Esophagus (tissue), 2 donors: ENCODE data around the gene NLRP5. TPM values are rescaled to one million over a fixed set of nuclear protein-coding genes. Genes with fewer than 3 reads are reported as not detected.
"Not testable (repeated sequence)": the region's sequence is repeated elsewhere in the genome, so short reads cannot be mapped to it uniquely, and the experiment has no call there.

ENCODE experiments used
- H3K27ac ChIP-seq, 2 donors: one replicate each; pipeline ENCODE4 v1.5.1; 2013; ENCODE audit warnings: low read depth in 2 of 2, mild to moderate bottlenecking in 2 of 2, inconsistent platforms in 1 of 2, low read length in 1 of 2, moderate library complexity in 1 of 2
- H3K27me3 ChIP-seq, 2 donors: one replicate each; pipeline ENCODE4 v1.6.1; 2013; ENCODE audit warnings: low read length in 2 of 2, control low read depth in 1 of 2, mild to moderate bottlenecking in 1 of 2; ENCODE audit not compliant: insufficient read depth in 2 of 2, control insufficient read depth in 1 of 2
- H3K36me3 ChIP-seq, 2 donors: one replicate each; pipeline ENCODE4 v1.6.1; 2013; ENCODE audit warnings: low read length in 1 of 2; ENCODE audit not compliant: control insufficient read depth in 2 of 2, insufficient read depth in 2 of 2
- H3K4me1 ChIP-seq, 2 donors: one replicate each; pipeline ENCODE4 v1.6.1; 2013; ENCODE audit warnings: low read length in 1 of 2; ENCODE audit not compliant: control insufficient read depth in 2 of 2, insufficient read depth in 2 of 2
- H3K4me3 ChIP-seq, 2 donors: one replicate each; pipeline ENCODE4 v1.5.1; 2013; ENCODE audit warnings: low read length in 2 of 2, mild to moderate bottlenecking in 2 of 2, low read depth in 1 of 2, moderate library complexity in 1 of 2
- H3K9me3 ChIP-seq, 2 donors: one replicate each; pipeline ENCODE4 v1.6.1; 2013; ENCODE audit warnings: mild to moderate bottlenecking in 2 of 2, low read depth in 1 of 2, low read length in 1 of 2, moderate library complexity in 1 of 2; ENCODE audit not compliant: control insufficient read depth in 2 of 2, insufficient read depth in 1 of 2
- WGBS, 2 donors: extraction: QIAGEN DNeasy Blood & Tissue Kit; methylation state at CpG; one replicate each; pipeline ENCODE4 v1.1.7; 2013; 5-methylcytosine and 5-hydroxymethylcytosine counted together
- polyA plus RNA-seq, 2 donors: library from polyadenylated mRNA; stranded (reverse); fragments of 200-250 nt; gene quantifications; one replicate each; pipeline ENCODE4 v1.2.3, GENCODE V29; 2013
- donor health status: healthy with polysubstance abuse.
- donor health status: Bipolar disorder and iron deficiency.

Gene NLRP5
- polyA plus RNA-seq: not detected

DNA sequence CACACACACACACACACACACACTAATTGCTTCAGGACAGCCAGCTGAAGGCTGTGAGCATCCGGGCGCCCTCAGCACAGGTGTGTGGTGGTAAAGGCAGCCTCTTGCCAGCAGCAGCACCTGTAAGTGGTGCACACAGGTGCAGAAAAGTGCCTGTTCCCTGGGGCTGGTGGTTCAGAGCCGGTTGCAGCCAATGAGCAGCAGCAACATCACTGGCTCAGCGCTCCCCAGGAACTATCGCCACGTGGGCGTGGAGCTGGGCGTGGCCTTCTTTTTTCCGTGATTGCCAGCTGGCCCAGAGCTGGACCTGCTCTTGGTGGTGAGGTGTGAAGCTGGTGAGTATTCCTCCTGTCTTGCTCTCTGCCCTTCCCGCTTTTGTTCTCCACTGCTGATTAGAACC, at the start of gene NLRP5:
Gene NLRP5 (plus strand): TSS at position 289 of the 400 bp plus-strand sequence.
- 38% methylated on average over 10 of the region's 10 CpGs for WGBS, 2 donors

DNA sequence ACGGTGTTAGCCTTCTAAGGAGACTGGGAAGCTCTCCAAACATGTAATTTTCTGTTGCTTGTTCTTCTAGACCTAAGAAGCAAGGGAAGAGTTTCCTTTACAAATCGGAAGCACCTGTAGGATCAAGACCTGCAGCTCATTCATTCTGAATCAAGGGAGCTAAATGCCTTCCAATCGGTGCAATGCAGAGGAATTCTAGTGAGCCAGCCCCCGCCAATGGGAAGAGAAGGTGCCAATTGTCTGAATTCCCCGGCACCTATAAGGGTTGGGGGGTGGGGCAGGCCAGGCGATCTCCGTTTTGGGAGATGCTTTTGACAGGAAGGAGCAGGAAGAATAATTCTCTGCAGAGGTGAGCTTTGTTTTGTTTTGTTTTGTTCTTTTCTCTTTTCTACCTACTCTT, 47.4 kb upstream of the NLRP5 start:
- no peak overlapping the region for H3K27ac ChIP-seq
- no peaks in the 10 kb centered on the region for H3K4me1 ChIP-seq
- H3K27me3 ChIP-seq: no peaks in the 10 kb centered on the region
- no peak overlapping the region for H3K4me3 ChIP-seq
- no peaks in the 10 kb centered on the region for H3K9me3 ChIP-seq
- WGBS, 2 donors: 65 to 67% methylated on average over 7 of the region's 7 CpGs
- no peaks in the 10 kb centered on the region for H3K36me3 ChIP-seq

More for the DNA sequence above, at the start of gene NLRP5:
- Histone ChIP-seq H3K9me3 (peaks cover 0 to 7% of the 10 kb centered on the region in 2 donors), H3K27me3 (no peaks in the 10 kb centered on the region), H3K36me3 (no peaks in the 10 kb centered on the region), H3K27ac (no peak within 1 kb of the TSS), H3K4me1 (no peaks in the 10 kb centered on the region), H3K4me3 (no peak within 1 kb of the TSS)

DNA sequence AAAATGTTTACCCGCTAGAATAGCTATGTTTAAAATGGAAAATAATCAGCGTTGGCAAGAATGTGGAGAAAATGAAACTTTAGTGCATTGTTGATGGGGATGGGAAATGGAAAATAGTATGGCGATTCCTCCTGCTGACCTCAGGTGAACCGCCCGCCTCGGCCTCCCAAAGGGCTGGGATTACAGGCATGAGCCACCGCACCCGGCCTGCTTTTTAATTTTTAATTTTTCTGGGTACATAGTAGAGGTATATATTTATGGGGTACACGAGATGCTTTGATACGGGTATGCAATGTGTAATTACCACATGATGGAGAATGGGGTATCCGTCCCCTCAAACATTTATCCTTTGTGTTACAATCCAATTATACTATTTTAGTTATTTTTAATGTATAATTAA, 46.3 kb upstream of the NLRP5 start:
- H3K4me1 ChIP-seq: no peaks in the 10 kb centered on the region
- H3K4me3 ChIP-seq: no peak overlapping the region
- H3K27me3 ChIP-seq: no peaks in the 10 kb centered on the region
- H3K27ac ChIP-seq: no peak overlapping the region
- H3K9me3 ChIP-seq: no peaks in the 10 kb centered on the region
- WGBS, 2 donors: 91 to 93% methylated on average over 11 of the region's 11 CpGs
- no peaks in the 10 kb centered on the region for H3K36me3 ChIP-seq

DNA sequence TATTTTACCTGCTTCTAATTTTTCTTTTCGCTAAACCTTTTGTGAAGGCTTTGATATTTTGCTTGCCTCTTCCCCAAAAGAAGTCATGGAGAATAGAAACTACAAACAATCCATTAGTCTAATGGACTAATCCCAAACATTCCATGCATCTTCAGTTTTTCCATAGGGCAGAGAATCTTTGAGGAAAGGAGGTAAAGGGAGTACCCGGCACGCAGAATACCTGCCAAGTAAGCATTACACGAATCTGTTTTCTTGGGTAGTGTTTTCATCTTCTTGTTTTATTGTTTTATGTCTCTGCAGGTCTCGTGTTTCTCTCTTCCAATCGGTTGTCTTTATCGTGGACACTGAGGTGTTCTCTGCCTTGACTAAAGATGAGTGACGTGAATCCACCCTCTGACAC, 39.0 kb upstream of the NLRP5 start, which contains the start of gene NLRP8:
Gene NLRP8 (plus strand): TSS at position 301 of the 400 bp plus-strand sequence.
- 79% methylated on average over 8 of the region's 8 CpGs for WGBS, 2 donors
- Histone ChIP-seq H3K4me1 (no peaks in the 10 kb centered on the region), H3K36me3 (no peaks in the 10 kb centered on the region), H3K27ac (no peak within 1 kb of the TSS), H3K4me3 (no peak within 1 kb of the TSS), H3K9me3 (peaks cover 0 to 6% of the 10 kb centered on the region in 2 donors), H3K27me3 (no peaks in the 10 kb centered on the region)

GRCh38 chr19:55950566-55950965, 36.0 kb upstream of the NLRP5 start:
- WGBS, 2 donors: 91% methylated on average over 19 of the region's 19 CpGs
- H3K36me3 ChIP-seq, H3K27ac ChIP-seq, H3K9me3 ChIP-seq, H3K27me3 ChIP-seq, H3K4me3 ChIP-seq, H3K4me1 ChIP-seq: not testable (repeated sequence)

GRCh38 chr19:55956431-55956830, 30.1 kb upstream of the NLRP5 start:
- Histone ChIP-seq H3K4me1 (no peaks in the 10 kb centered on the region), H3K9me3 (peaks cover 0 to 2% of the 10 kb centered on the region in 2 donors), H3K27ac (no peak overlapping the region), H3K4me3 (no peak overlapping the region), H3K36me3 (no peaks in the 10 kb centered on the region), H3K27me3 (no peaks in the 10 kb centered on the region)
- 86 to 87% methylated on average over 7 of the region's 7 CpGs for WGBS, 2 donors

GRCh38 chr19:55958356-55958755, 28.2 kb upstream of the NLRP5 start:
- no peaks in the 10 kb centered on the region for H3K4me1 ChIP-seq
- no peak overlapping the region for H3K4me3 ChIP-seq
- peaks cover 0 to 2% of the 10 kb centered on the region in 2 donors for H3K9me3 ChIP-seq
- 75 to 77% methylated on average over 4 of the region's 4 CpGs for WGBS, 2 donors
- H3K27ac ChIP-seq: no peak overlapping the region
- H3K36me3 ChIP-seq: no peaks in the 10 kb centered on the region
- H3K27me3 ChIP-seq: no peaks in the 10 kb centered on the region

- Histone ChIP-seq H3K4me1 (no peaks in the 10 kb centered on the region), H3K27me3 (no peaks in the 10 kb centered on the region), H3K36me3 (no peaks in the 10 kb centered on the region), H3K27ac (no peak overlapping the region), H3K9me3 (peaks cover 0 to 2% of the 10 kb centered on the region in 2 donors), H3K4me3 (no peak overlapping the region)
- WGBS, 2 donors: 85 to 87% methylated on average over 6 of the region's 6 CpGs
Observed at GRCh38 chr19:55959996-55960675, 26.4 kb upstream of the NLRP5 start.

DNA sequence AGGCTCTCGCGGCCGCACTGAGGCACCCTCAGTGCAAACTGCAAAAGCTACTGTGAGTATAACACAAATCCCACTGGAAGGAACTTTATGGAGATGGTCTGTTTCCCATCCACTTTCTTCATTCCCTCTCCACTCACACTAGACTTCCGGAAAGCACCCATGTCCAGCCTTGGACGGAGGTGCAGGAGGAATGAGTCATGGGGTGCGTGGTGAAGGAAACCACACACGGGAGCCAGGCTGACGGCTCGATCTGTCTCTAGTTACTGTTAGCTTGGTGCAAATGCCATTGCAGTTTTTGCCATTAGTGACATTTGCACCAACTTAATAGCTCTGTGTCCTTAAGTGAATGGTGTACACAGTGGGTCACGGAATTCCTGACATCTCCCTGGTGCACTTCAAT, 24.4 kb upstream of the NLRP5 start:
- Histone ChIP-seq H3K27ac (no peak overlapping the region), H3K9me3 (no peaks in the 10 kb centered on the region), H3K4me1 (no peaks in the 10 kb centered on the region), H3K4me3 (no peak overlapping the region), H3K36me3 (no peaks in the 10 kb centered on the region), H3K27me3 (no peaks in the 10 kb centered on the region)
- WGBS, 2 donors: 92% methylated on average over 10 of the region's 10 CpGs

GRCh38 chr19:55973982-55974381, 12.6 kb upstream of the NLRP5 start:
- 17 to 37% methylated on average over 3 of the region's 3 CpGs for WGBS, 2 donors

More at GRCh38 chr19:55973982-55974381, 12.6 kb upstream of the NLRP5 start:
- no peaks in the 10 kb centered on the region for H3K4me1 ChIP-seq
- H3K27me3 ChIP-seq: no peaks in the 10 kb centered on the region
- H3K4me3 ChIP-seq: no peak overlapping the region
- H3K27ac ChIP-seq: no peak overlapping the region
- no peaks in the 10 kb centered on the region for H3K9me3 ChIP-seq
- no peaks in the 10 kb centered on the region for H3K36me3 ChIP-seq
